NCI-H1694 (cell line): Measurements from ENCODE around the gene ALG3.

Experiments
- DNase-seq: peaks from one replicate; lab custom pipeline; 2025; lab: John Stamatoyannopoulos, UW

The ALG3 gene

GRCh38 chr3:184192889-184193288 is 55.9 kb downstream of the ALG3 start:
- DNase-seq = no peak
